Lower lobe of right lung (tissue), 2 donors: Measurements from ENCODE around the gene DTD1. TPM values are rescaled to one million over a fixed set of nuclear protein-coding genes. Genes with fewer than 3 reads are reported as not detected.
A peak's percentile ranks its signal among the peaks of the same experiment; 100 is the strongest.

ENCODE experiments used
- ATAC-seq, 2 donors: fragments of 200-7000 bp; cut with Tn5 transposase; one replicate each; pipeline ENCODE4 v1.9.1; 2020 to 2022; ENCODE audit warnings: mild to moderate bottlenecking in 2 of 2, moderate library complexity in 2 of 2
- DNase-seq: peaks from one replicate; pipeline ENCODE4 v3.0.0-alpha.2; 2020
- H3K27ac ChIP-seq: fragments of 200-600 bp; one replicate; pipeline ENCODE4 v1.8.0; 2022
- H3K27me3 ChIP-seq: fragments of 200-600 bp; one replicate; pipeline ENCODE4 v1.8.0; 2022; ENCODE audit warnings: low read depth
- H3K36me3 ChIP-seq: fragments of 200-600 bp; one replicate; pipeline ENCODE4 v1.8.0; 2022; ENCODE audit warnings: mild to moderate bottlenecking
- H3K4me1 ChIP-seq: fragments of 200-600 bp; one replicate; pipeline ENCODE4 v1.8.0; 2022
- H3K4me3 ChIP-seq: fragments of 200-600 bp; one replicate; pipeline ENCODE4 v1.8.0; 2022; ENCODE audit warnings: mild to moderate bottlenecking
- H3K9me3 ChIP-seq: fragments of 200-600 bp; one replicate; pipeline ENCODE4 v1.8.0; 2022
- intact Hi-C: fragments of 100-400 bp; cut with DNase I; formaldehyde crosslinking; loops from one replicate; pipeline ENCODE4 v1.11.0; 2022
- total RNA-seq: library from RNA; stranded (reverse); fragmentation: NEBNext Ultra II Directional; extraction: Animal tissue kit (Norgen Biotek cat#: 25700); gene quantifications from one replicate; pipeline ENCODE4 v1.2.1, GENCODE V29; 2021
- TF ChIP-seq, protein P1 (sequence below): fragments of 200-600 bp; IDR thresholded peaks from one replicate; pipeline ENCODE4 v1.8.0; 2022; ENCODE audit warnings: antibody characterized with exemption, mild to moderate bottlenecking
- donor health status: DM: no; HTN: yes; CAD: no; lungs with severe emphysema.

Gene DTD1
- total RNA-seq, 1 donor from 2014 or later = 15.7 TPM

DNA sequence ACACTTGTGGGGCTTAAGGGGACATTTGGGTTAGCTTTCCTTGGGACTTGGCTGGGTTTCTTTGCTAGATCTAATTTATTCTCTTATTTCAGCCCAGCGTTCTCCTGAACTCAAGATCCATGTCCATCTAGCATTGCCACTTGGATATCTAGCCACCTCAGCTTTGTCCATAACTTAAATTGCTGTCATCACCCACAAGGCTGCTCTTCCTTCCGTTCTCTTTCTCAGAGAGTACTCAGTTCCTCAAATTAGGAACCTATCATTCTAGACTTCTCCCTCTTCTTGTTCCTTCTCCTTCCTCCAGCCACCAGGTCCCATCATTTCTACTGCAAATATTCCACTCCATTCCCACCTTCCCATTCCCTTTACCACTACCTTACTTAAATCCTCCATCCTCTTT, 16.3 kb upstream of the DTD1 start:
- H3K27me3 ChIP-seq = no peaks in the 10 kb centered on the region
- intact Hi-C loops = no loop called here
- peaks cover 12% of the 10 kb centered on the region for H3K4me1 ChIP-seq
- H3K9me3 ChIP-seq = no peaks in the 10 kb centered on the region
- DNase-seq = no peak
- no peak overlapping the region for H3K4me3 ChIP-seq
- H3K36me3 ChIP-seq = peaks cover 26% of the 10 kb centered on the region
- TF ChIP-seq, protein P1, sequence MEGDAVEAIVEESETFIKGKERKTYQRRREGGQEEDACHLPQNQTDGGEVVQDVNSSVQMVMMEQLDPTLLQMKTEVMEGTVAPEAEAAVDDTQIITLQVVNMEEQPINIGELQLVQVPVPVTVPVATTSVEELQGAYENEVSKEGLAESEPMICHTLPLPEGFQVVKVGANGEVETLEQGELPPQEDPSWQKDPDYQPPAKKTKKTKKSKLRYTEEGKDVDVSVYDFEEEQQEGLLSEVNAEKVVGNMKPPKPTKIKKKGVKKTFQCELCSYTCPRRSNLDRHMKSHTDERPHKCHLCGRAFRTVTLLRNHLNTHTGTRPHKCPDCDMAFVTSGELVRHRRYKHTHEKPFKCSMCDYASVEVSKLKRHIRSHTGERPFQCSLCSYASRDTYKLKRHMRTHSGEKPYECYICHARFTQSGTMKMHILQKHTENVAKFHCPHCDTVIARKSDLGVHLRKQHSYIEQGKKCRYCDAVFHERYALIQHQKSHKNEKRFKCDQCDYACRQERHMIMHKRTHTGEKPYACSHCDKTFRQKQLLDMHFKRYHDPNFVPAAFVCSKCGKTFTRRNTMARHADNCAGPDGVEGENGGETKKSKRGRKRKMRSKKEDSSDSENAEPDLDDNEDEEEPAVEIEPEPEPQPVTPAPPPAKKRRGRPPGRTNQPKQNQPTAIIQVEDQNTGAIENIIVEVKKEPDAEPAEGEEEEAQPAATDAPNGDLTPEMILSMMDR = no peak
- ATAC-seq = no peak
- H3K27ac ChIP-seq = no peak overlapping the region

DNA sequence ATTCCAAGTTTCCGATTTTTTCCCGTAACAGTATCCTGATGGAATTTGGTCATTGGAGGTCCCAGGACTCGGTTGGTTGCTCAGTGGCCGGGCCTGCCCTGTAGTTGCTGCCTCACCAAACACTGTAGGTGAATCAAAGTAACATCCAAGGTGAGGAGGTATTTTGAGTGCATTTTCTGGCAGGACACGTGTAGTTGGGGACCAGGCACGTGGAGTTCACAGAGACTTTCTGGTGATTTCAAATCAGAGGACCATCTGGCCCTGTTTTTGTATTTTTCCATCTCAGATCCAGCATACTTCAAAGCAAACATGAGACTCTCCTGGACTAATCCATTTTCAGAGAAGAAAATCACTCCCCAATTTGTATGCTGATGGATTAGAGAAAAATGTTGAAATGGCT, 9.9 kb upstream of the DTD1 start:
- Histone ChIP-seq H3K9me3 (no peaks in the 10 kb centered on the region), H3K36me3 (no peaks in the 10 kb centered on the region), H3K4me3 (no peak overlapping the region), H3K27me3 (no peaks in the 10 kb centered on the region), H3K4me1 (no peaks in the 10 kb centered on the region), H3K27ac (no peak overlapping the region)
- ATAC-seq (no peak), DNase-seq (no peak)
- TF ChIP-seq, protein P1 = no peak
- intact Hi-C loops = no loop called here

DNA sequence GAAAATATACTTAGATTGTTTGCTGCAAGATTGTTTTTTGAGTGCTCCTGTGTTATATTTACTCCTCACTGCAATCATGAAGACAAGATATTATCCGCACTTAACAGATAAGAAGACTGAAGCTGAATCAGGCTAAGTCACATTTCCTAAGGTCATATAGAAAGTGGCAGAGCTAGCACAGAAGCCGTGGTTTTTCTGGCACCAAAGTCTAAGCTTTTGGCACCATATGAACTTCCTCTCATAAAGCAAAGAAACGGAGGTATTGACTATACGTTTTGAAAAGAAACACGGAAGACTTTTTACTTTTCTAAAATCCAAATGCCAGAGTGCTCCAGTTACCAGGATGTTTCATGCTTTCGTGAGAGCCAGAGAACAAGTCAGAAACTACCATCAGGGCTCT, 9.3 kb upstream of the DTD1 start:
- H3K9me3 ChIP-seq = no peaks in the 10 kb centered on the region
- intact Hi-C loops = no loop called here
- no peaks in the 10 kb centered on the region for H3K27me3 ChIP-seq
- ATAC-seq (no peak), DNase-seq (no peak)
- H3K4me3 ChIP-seq = no peak overlapping the region
- no peaks in the 10 kb centered on the region for H3K4me1 ChIP-seq
- TF ChIP-seq, protein P1 = no peak
- H3K36me3 ChIP-seq = no peaks in the 10 kb centered on the region
- H3K27ac ChIP-seq = no peak overlapping the region

DNA sequence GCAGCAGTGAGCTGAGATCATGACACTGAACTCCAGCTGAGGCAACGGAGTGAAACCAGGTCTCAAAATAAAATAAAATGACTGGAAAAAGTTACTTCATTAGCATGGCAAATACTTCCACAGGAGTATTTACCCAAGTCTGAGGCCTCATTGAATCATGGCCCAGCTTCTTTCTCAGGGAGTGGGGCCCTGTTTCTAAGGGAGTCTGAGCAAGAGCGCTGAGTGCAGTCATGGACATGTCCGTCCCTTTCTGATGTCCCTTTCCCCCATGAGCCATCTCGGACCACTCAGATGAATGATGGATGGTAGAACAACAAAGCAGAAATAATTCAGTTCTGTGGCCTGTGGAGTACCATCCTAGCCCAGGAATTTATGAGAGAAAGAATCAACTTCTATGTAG, 7.8 kb upstream of the DTD1 start:
- Histone ChIP-seq H3K36me3 (no peaks in the 10 kb centered on the region), H3K4me1 (no peaks in the 10 kb centered on the region), H3K9me3 (no peaks in the 10 kb centered on the region), H3K27me3 (no peaks in the 10 kb centered on the region), H3K4me3 (no peak overlapping the region), H3K27ac (no peak overlapping the region)
- intact Hi-C loops = no loop called here
- TF ChIP-seq, protein P1 = no peak
- DNase-seq = no peak
- no peak for ATAC-seq

DNA sequence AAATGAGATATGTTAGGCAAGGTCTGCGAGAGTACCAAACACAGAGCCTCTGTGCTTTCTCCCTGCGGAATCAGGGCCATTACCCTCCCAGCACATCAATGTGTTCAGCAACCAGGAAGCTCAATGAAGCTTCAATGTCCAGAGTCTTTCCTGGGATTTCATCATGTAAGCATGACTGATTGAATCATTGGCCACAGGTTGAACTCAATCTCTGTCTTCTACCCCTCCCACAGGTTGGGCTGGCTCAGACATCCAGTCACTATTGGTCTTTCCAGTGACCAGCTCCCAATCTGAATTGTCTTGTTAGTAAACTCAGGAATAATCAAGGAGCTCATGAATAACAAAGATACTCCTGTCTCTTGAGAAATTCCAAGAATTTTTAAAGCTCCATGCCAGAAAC, 2.7 kb upstream of the DTD1 start:
- no peak overlapping the region for H3K4me3 ChIP-seq
- TF ChIP-seq, protein P1 = no peak
- H3K4me1 ChIP-seq = peaks cover 13% of the 10 kb centered on the region
- H3K27ac ChIP-seq = no peak overlapping the region
- intact Hi-C loops = no loop called here
- DNase-seq = no peak
- H3K9me3 ChIP-seq = no peaks in the 10 kb centered on the region
- no peaks in the 10 kb centered on the region for H3K36me3 ChIP-seq
- ATAC-seq = no peak
- no peaks in the 10 kb centered on the region for H3K27me3 ChIP-seq

DNA sequence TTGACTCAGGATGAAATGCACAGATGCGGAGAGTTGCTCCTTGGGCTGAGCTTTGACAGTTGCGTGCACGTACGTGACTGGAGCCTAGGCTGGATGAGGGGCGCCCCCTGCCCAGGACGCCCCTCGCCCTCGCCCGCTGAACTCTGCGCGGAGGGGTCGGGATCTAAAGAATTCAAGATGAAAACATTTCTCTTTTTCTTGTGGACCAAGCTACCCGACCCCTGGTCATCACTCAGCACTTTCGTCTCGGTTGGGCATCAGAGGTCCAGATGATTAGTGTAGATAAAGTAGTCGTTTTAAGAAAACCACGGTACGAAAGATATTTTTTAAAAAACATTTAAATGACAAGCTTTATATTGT, 700 bp downstream of the DTD1 start:
- DNase-seq (no peak), ATAC-seq (no peak)
- Histone ChIP-seq H3K9me3 (no peaks in the 10 kb centered on the region), H3K36me3 (no peaks in the 10 kb centered on the region), H3K4me3 (peak overlapping the region; percentile 76), H3K4me1 (peaks cover 13% of the 10 kb centered on the region), H3K27me3 (no peaks in the 10 kb centered on the region), H3K27ac (peak overlapping the region; percentile 89)
- TF ChIP-seq, protein P1 = no peak
- intact Hi-C loops = no loop called here
